Stimulated activated CD8-positive, alpha-beta memory T cell treated with anti-CD3 and anti-CD28 coated beads, Interleukin-7, amount 100 ng/mL, for 48 hours (primary cell): ENCODE measurements around the gene HSPG2.
"Not testable (repeated sequence)": the region's sequence is repeated elsewhere in the genome, so short reads cannot be mapped to it uniquely, and the experiment has no call there.

Source experiments
- DNase-seq, 2 donors: peaks; one replicate each; pipeline ENCODE4 v3.0.0-alpha.2; 2020; ENCODE audit warnings: low read depth in 1 of 2; ENCODE audit errors: extremely low read depth in 1 of 2

HSPG2 gene

DNA sequence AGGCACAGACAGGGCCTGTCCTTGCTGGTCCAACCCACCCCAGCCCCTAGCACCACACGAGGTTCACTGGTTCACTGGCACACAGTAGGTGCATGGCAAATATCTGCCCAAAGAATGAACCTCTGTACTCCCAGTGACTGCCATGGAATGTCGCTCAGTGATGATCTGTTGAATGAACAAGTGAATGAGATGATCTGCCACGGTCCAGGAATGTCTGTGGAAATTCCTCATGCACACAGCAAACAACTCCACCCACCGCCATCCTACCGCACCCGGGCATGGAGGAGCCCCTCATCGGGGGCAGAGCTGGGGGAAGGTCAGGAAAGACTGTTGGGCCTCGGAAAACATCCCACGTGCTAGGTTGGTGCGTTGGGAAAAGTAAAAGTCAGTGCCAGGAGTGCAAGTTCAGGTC is 1.7 kb downstream of the HSPG2 start:
- no peak for DNase-seq

DNA sequence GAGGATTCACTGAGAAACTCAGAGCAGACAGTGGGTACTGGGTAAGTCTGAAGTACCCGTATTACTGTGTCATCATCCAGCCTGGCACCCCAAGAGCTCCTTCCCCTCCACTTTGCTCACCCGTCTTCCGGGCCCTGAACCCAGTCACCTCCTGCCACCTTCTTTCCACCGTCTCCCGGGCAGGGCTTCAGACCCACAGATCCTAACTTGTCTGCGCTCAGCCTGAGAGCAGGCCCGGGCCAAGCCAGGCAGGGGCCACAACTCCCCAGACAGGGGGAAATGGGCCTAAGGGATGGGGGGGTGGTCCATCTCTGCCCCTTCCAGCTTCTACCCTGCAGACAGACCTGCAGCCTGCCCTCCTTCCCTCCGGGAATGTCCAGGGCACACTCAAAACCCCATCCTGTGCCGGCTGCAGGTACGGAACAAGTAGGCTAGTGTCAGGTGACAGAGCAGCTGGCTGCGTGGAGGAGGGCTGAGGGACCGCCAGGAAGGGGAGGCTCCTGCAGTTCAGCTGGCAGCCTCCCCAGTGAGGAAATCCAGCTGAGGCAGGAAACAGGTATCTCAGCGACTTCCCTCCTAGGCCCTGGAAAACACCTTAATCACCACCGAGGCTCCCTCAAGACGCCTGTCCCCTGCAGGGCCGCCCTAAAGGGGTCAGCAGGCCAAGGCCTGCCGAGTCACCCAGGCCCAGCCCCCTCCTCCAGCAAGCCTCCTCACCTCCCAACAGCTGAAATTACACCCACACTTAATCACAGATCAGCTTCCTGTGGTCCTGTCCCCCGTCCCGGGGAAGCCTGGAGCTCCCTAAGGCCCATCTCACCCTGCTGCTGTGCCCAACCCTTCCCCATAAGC is 3.5 kb downstream of the HSPG2 start:
- no peak for DNase-seq

DNA sequence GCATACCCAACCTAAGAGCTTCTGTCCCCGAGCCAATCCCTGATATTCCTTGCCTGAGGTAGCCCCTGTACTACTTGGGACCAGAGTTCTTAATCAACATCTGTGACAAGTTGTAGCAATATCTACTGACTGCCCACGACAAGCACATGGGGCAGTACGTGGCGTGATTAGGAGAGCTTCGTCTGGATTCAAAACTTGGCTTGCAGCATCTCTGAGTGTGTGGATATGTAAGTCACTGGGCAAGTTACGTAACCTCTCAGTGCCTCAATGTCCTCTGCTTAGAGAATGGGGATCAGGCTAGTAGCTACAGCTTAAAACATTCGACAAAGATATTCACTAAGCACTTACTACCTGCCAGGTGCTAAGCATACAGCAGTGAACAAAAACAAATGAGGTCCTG is 5.0 kb downstream of the HSPG2 start:
- no peak for DNase-seq

DNA sequence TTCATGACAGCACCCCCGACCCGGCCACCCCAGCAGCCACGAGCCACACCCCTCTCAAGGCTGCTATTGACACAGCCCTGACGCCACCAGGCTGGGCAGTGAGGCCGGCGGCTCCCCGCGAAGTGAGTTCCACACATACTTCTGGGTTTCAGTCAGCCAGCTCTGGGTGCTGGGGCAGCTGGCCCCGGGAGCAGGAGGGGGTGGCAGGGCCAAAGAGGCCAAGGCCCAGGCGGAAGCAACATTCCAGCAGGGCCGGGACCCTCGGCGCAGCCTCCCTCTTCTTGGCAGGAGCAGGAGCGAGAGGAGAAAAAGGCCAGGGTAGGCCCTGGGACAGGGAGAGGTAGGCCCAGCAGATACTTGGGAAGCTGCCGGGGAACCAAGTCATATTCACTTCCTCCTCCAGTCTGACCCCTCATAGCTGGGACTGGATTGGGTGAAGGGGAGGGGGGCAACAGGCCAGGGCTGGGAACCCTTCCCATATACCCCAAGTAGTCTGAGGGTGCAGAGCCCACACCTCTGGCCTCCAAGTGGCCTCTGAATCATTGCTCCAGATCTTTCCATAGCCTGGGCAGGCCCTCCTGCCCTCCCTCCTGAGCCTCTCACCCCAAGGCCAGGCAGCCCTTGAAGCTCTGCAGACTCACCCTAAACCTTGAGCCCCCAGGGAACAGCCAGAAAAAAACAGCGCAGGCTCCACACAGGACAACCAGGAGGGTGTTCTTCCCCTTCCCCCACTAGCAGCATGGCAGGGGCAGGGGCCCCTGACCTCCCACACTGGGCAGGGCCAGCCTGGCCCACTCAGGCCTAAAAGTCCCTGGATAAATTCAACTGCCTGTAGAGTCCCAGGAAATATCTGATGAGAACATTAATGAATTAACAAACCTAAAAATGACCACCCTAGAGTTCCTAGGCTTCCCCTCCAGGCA is 5.7 kb downstream of the HSPG2 start:
- no peak for DNase-seq

DNA sequence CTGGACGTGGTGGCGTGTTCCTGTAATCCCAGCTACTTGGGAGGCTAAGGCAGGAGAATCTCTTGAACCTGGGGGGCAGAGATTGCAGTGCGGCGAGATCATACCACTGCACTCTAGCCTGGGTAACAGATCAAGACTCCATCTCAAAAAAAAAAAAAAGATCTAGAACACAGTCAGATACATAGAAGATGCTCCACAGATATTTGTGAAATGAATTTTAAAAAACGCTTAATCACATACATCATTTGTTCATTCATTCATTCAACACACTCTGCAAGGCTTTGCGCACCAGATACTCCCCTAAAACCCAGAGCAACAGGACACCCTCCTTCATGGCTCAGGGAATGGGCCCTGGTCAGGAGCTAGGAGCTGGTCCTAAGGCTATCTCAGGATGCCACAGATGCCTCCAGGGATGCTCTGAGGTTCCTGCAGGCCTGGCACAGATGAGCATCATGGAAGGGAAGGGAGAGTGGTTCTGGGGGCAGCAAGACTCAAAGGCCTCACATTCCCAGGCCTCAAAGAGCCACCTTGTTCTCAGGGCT is 6.4 kb downstream of the HSPG2 start:
- DNase-seq, result no peak

DNA sequence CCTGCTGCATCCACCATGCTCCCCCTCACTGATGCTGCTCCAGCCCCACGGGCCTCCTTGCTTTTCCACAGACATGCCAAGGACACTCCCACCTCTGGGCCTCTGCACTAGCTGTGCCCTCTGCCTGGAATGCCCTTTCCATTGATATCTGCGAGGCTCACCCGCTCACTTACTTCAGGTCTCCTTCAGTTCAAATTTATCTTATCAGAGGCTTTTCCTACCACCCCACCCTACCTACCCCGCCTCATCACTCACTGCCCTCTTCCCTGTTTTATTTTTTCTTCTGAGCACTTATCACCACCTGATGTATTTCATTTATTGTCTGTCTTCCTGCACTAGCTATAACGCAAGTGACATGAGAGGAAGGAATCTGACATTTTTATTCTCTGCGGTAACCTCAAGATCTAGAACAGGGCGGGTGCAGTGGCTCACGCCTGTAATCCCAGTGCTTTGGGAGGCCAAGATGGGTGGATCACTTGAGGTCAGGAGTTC is 7.0 kb downstream of the HSPG2 start:
- no peak for DNase-seq

DNA sequence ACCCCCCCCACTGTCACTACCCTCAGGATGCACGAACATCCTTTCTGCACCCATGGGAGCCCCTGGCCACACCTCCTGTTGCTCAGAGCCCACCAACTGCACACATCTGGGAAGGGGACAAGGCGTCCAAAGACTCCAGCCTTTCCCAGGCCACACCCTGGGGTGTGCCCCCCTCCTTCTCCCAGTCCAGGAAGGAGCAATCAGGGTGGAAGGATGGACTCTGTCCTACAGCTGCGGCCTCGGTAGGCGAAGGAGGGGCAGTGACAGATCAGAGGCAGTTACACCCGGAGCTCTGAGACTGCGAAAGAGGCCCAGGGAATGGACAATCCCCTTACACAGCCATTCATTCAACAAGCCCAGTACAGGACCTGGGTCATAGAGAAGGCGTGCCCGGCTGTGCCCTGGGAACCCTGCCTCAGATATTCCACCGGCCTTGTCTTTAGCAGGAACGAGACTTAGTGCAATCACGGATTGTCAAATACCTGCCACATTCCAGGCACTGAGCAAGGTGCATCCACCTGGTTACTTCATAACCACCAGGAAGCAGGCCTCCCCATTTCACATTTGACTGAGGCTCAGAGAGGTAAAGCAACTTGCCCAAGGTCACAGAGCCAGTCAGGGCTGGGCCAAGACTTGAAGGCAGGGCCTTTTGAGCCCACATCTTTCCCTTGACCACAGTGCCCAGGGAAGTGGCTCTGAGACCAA is 9.4 kb downstream of the HSPG2 start:
- no peak for DNase-seq

DNA sequence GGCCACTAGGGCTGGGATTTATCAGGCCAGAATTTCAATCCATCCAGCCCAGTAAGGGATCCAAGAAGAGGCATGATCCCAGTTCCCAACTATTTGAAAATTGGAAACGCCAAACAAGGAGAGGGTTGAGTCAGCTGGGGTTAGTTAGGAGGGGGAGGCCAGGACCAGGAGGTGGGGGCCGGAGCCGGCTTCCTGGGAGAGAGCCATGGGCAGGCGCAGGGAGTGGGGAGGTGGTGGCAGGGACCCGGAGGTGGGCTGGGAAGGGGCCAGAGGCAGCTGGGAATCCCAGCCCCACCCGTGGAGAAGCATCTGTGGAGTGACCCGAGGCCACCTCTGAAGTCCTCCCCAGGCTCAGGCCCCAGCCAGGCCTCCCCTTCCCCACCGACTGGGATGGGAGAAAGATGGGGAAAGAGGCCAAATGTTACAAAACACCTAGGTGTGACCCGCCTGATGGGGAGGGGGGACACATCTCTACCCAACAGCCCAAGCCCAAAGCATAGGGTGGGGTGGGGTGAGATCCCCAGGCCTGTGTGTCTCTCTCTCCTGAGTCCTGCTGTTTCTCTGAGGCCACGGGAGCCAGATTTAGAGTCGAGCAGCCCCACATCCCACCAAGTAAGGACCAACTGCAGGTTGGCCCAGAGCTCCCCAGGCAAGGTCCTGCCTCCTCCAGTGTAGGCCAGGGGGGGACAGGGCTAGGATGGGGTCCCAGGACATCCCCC is 10.1 kb downstream of the HSPG2 start:
- no peak for DNase-seq

DNA sequence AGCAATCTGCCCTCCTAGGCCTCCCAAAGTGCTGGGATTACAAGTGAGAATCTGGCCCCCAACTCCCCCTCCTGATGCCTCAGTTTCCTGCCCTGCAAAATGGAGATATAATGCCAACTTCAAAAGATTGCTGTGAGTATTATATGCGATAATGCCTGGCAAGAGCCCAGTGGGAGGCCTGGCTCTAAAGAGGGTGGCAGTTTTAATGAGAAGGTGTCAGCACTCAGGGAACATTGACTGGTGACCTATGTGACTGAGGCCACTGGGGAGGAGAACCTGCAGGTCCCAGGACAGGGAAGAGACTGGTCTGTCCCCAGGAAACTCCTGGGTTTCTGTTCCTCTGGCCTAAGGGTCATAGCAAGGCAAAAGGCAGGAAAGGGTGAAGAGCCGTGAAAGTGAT is 11.0 kb downstream of the HSPG2 start:
- no peak for DNase-seq

DNA sequence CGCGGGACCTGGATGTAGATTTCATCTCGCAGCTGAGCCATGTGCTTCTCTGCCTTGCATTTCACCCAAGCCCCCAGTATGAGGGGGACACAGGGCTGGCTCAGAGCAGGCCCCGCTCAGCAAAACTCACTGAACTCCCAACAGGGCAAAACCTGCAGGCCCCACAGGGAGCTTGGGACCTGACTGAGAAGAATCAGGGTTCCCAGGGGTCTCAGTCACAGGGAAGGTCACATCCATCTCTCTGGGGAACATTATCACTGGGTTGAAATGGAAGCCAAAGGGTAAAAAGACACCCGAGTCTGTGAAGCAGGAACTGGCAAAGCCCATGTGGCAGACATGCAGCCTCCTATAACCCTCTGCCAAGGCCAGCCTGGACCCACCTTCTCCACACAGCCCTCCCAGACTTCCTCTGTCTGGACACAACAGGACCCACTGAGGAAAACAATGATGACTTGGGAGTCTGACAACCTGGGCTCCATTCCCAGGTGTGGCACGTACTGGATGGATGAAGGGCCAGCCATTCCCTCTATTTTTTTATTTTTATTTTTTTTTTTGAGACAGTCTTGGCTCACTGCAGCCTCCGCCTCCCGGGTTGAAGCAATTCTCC is 11.7 kb downstream of the HSPG2 start:
- DNase-seq, result no peak

DNA sequence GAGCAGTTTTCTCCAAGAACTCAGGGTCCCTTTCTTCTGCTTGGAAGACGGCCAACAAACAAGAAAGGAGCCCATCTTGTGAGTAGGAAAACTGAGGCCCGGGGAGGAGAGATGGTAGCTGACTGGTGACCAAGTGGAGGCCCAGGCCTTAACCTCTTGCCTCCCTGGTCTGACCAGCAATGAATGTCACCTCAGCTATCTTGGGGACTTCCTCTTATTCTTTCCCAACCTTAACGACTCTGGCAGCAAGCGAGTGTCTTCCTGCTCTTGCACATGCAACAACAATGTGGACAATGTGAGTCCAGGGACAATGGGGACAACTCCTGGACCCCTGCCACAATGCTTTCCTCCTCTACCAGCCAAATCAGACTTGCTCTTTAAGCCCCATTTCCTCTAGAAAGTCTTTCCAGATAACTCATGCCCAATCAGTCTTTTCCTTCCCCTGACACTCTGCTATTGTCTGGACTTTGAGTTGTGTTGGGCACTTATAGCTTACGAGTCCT is 12.6 kb downstream of the HSPG2 start:
- DNase-seq, result no peak

DNA sequence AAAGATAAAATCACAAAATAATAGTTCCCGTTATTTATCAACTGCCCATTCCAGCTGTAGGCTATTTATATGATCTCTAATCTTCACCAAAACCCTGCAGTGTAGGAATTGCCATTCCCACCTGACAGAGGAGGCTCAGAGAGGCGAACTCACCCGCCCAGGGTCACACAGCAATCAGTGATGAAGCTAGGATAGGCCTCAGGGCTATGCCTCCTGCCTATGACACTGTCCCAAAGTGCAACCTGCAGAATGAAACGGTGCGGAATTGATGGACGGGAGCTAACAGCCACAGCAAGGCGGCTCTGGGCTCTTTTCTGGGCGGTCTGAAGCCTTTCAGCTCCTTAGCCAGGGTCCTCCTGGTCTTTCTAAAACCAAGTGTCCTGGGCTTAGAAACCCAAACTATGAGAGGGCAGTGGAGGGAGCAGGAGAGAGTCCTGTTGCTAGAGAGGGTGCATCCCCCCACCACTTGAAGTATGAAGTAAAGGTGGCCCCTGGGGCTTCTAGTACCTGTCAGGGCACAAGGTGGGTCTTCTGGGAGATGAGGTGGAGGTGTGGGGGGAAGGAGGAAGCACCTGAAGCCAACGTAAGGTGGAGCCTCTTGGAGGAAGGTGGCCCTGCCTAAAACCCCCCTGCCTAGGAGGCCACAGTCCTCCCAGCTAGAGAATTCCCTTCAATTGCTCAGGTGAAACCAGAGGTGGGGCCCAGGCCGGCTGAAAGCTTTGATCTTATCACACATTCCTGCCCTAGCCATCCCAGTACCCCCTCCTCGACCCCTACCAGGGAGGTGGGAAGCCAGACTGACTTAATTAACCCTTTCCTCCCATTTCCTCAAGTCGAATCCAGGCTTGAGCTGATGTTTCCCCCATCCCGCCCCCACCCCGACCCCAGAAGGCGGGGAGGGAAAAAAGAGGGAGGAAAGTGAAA is 14.8 kb downstream of the HSPG2 start:
- no peak for DNase-seq

DNA sequence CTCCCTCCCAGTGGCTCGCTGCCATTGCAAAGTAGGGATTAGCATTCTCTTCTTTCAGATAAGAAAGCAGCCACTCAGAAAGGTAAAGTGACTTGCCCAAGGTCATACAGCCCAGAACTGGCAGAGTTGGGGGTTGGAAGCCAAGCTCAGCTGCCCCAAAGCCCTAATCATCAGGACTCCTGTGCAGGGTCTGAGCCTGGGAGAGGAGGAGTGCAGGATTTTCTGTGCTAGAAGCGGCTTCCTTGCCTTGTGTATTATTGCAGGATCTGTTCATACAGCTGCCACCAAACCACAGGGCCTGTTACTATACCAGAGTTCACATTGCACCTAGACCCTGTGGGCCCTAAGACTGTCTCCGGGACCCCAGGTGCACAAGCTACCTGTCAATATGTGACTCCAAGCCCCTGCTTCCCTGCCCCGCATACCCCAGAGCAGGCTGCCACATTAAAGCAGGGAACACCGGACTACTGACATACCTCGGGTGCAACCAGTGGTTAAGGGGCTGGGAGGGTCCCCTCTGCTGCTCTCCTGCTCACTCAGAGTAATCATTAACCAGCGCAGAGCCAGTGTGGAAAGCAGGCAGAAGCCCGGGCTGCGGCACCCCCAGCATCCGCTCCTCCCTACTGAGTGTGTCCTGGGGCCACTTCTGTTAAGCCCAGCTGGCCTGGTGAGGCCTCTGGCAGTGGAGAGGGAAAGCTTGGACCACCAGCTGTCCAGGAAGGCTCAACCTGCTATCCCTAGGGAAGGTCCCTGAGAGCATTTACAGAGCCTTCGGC is 15.8 kb downstream of the HSPG2 start:
- DNase-seq, result no peak

DNA sequence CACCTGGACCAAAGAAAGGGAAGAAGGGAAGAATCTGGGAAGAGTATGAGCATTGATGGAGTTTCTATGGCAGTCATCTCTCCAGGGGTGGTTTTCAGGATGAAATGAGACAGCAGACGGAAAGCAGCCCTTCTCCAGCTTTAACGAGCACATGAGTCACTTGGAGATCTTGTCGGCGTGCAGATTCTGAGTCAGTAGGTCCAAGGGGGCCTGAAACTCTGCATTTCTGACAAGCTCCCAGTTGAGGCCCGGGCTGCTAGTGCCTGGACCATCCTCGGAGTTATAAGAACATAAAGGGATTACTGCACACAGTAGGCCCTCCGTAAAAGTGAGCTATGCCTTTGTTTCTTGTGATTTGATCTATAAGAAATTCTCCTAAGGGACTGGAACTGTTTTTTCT is 17.6 kb downstream of the HSPG2 start:
- DNase-seq, result no peak

DNA sequence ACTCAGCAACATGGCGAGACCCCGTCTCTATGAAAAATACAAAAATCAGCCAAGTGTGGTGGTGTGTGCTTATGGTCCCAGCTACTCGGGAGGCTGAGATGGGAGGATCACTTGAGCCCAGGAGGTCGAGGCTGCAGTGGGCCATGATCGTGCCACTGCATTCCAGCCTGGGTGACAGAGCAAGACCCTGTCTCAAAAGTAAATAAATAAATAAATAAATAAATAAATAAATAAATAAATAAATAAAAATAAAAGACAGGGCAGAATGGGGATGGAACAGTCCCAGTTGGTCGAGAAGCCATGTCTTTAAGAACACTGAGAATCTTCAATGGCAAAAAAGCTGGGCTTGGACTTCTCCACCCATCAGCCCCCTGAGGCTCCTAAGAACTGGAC is 19.9 kb downstream of the HSPG2 start:
- DNase-seq, result not testable (repeated sequence)

DNA sequence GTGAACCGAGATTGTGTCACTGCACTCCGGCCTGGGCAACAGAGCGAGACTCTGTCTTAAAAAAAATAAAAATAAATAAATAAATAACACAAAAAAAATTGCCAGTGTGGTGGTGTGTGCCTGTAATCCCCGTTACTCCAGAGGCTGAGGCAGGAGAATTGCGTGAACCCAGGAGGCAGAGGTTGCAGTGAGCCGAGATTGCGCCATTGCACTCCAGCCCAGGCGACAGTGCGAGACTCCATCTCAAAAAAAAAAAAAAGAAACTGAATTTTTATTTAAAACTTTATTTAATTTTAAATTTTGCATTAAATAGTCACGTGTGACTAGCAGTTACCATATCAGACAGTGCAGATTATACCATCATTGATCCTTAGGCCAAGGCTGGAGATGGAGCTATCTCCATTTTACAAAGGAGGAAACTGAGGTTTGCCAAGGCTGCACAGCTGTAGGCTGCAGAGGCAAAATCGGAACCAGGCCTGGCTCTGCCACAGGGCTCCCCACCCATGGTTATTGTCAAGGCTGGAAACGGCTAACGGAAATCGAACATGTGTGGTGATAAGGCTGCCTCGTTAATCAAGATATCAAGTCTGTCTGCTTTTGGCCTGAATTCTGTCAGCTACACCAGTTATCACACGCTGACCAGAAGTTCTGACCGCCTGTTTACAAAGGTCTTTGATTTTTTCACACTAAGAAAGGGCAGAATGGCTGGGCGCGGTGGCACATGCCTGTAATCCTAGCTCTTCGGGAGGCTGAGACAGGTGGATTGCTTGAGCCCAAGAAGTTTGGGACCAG is 20.5 kb downstream of the HSPG2 start:
- no peak for DNase-seq
